Lung (tissue), 12 donors: ENCODE results near the gene THUMPD3. TPM values are rescaled to one million over a fixed set of nuclear protein-coding genes. Genes with fewer than 3 reads are reported as not detected.

Experiments used
- ATAC-seq: fragments of 200-7000 bp; cut with Tn5 transposase; one replicate; pipeline ENCODE4 v1.9.1; 2020; ENCODE audit warnings: moderate number of reproducible peaks; ENCODE audit not compliant: insufficient read depth, low FRiP score
- DNase-seq, 3 donors: peaks; one replicate each; pipeline ENCODE4 v3.0.0-alpha.2; 2013 to 2017
- H3K27ac ChIP-seq, 2 donors: one replicate each; pipeline ENCODE4 v1.5.1; 2013; ENCODE audit warnings: mild to moderate bottlenecking in 2 of 2, moderate library complexity in 2 of 2, control low read depth in 1 of 2, inconsistent platforms in 1 of 2, low read depth in 1 of 2, low read length in 1 of 2
- H3K27me3 ChIP-seq, 3 donors: one replicate each; pipeline ENCODE4 v1.5.1; 2013; ENCODE audit warnings: low read length in 2 of 3; ENCODE audit not compliant: control insufficient read depth in 3 of 3, insufficient read depth in 3 of 3
- H3K36me3 ChIP-seq, 4 donors: one replicate each; pipeline ENCODE4 v1.5.1; 2013; ENCODE audit warnings: low read length in 4 of 4, mild to moderate bottlenecking in 1 of 4, moderate library complexity in 1 of 4; ENCODE audit not compliant: control insufficient read depth in 4 of 4, insufficient read depth in 4 of 4
- H3K4me1 ChIP-seq, 5 donors: one replicate each; pipeline ENCODE4 v1.5.1; 2013; ENCODE audit warnings: low read length in 5 of 5, mild to moderate bottlenecking in 2 of 5, moderate library complexity in 1 of 5; ENCODE audit not compliant: control insufficient read depth in 5 of 5, insufficient read depth in 5 of 5
- H3K4me3 ChIP-seq: one replicate; pipeline ENCODE4 v1.5.1; 2013; ENCODE audit warnings: mild to moderate bottlenecking, control low read depth, moderate library complexity
- H3K9ac ChIP-seq, 2 donors: one replicate each; pipeline ENCODE4 v1.5.1; 2013; ENCODE audit warnings: low read length in 2 of 2, control low read depth in 1 of 2; ENCODE audit not compliant: insufficient read depth in 1 of 2
- H3K9me3 ChIP-seq, 4 donors: one replicate each; pipeline ENCODE4 v1.5.1; 2013; ENCODE audit warnings: low read length in 3 of 4, mild to moderate bottlenecking in 1 of 4, moderate library complexity in 1 of 4; ENCODE audit not compliant: control insufficient read depth in 4 of 4, insufficient read depth in 3 of 4
- CTCF ChIP-seq: IDR thresholded peaks from 2 replicates; pipeline ENCODE4 v1.5.1; 2012; ENCODE audit warnings: mild to moderate bottlenecking; ENCODE audit errors: control extremely low read depth, extremely low read depth
- WGBS, 2 donors: extraction: QIAGEN DNeasy Blood & Tissue Kit; methylation state at CpG; one replicate each; pipeline ENCODE4 v1.1.7; 2013; 5-methylcytosine and 5-hydroxymethylcytosine counted together
- polyA plus RNA-seq, 2 donors: library from polyadenylated mRNA; stranded (reverse); fragments of 200-250 nt; gene quantifications; one replicate each; pipeline ENCODE4 v1.2.1, GENCODE V29; 2013
- total RNA-seq, 2 donors: library from RNA; depleted of rRNA in 1 of 2; stranded (reverse); fragments of >200 nt in 1 of 2; gene quantifications; one replicate each; pipeline ENCODE4 v1.2.1, GENCODE V29; 2014 to 2021
- donor health status: control.
- donor health status: control.
- donor health status: Bipolar disorder and iron deficiency.
- donor health status: healthy.
- donor health status: DM: yes; HTN: yes; CAD: no.

The THUMPD3 gene
- total and polyA plus RNA-seq, 4 donors = 28.6 to 37.2 (median 31.8) TPM

- ATAC-seq = no peak
- H3K4me3 ChIP-seq = no peak overlapping the region
Observed at GRCh38 chr3:9346141-9346540, 16.7 kb upstream of the THUMPD3 start.

GRCh38 chr3:9347081-9347480, 15.8 kb upstream of the THUMPD3 start:
- no peak for DNase-seq
- Histone ChIP-seq H3K9ac (no peak overlapping the region), H3K9me3 (no peaks in the 10 kb centered on the region), H3K27me3 (no peaks in the 10 kb centered on the region), H3K4me3 (no peak overlapping the region), H3K4me1 (peaks cover 0 to 4% (median 0%) of the 10 kb centered on the region in 5 donors), H3K36me3 (no peaks in the 10 kb centered on the region), H3K27ac (no peak overlapping the region)
- WGBS, 2 donors = 92 to 93% methylated on average over 5 of the region's 5 CpGs
- TF ChIP-seq CTCF = no peak
- ATAC-seq = no peak

More at GRCh38 chr3:9346141-9346540, 16.7 kb upstream of the THUMPD3 start:
- Histone ChIP-seq H3K4me1 (peaks cover 0 to 4% (median 0%) of the 10 kb centered on the region in 5 donors), H3K9me3 (no peaks in the 10 kb centered on the region), H3K27ac (no peak overlapping the region), H3K36me3 (no peaks in the 10 kb centered on the region), H3K9ac (no peak overlapping the region), H3K27me3 (no peaks in the 10 kb centered on the region)
- WGBS, 2 donors = 95 to 96% methylated on average over 1 of the region's 1 CpG
- no peak for DNase-seq
- TF ChIP-seq CTCF = no peak

- no peak overlapping the region for H3K9ac ChIP-seq
- ATAC-seq = no peak
- H3K4me3 ChIP-seq = no peak overlapping the region
- H3K27me3 ChIP-seq = no peaks in the 10 kb centered on the region
- DNase-seq = no peak
- H3K36me3 ChIP-seq = no peaks in the 10 kb centered on the region
- peaks cover 0 to 3% (median 0%) of the 10 kb centered on the region in 5 donors for H3K4me1 ChIP-seq
- H3K9me3 ChIP-seq = peaks cover 0 to 2% (median 0%) of the 10 kb centered on the region in 4 donors
- TF ChIP-seq CTCF = no peak
- 49% methylated on average over 2 of the region's 2 CpGs for WGBS, 2 donors
- no peak overlapping the region for H3K27ac ChIP-seq
Observed at GRCh38 chr3:9347887-9348286, 15.0 kb upstream of the THUMPD3 start.
